Left lung (tissue), 10 donors: ENCODE measurements around the gene TOE1. TPM values are rescaled to one million over a fixed set of nuclear protein-coding genes. Genes with fewer than 3 reads are reported as not detected.

Source experiments
- ATAC-seq: fragments of 200-7000 bp; cut with Tn5 transposase; one replicate; pipeline ENCODE4 v1.9.1; 2020; ENCODE audit warnings: moderate library complexity
- DNase-seq, 4 donors: peaks; one replicate each; pipeline ENCODE4 v3.0.0-alpha.2; 2013 to 2020
- H3K27ac ChIP-seq, 2 donors: fragments of 200-600 bp; sonication (generic) in 1 of 2; one replicate each; pipeline versions ENCODE4 v1.5.0 to v1.8.0; 2020 to 2021
- H3K27me3 ChIP-seq, 2 donors: fragments of 200-600 bp; sonication (generic) in 1 of 2; one replicate each; pipeline versions ENCODE4 v1.5.0 to v1.8.0; 2020 to 2021
- H3K36me3 ChIP-seq, 2 donors: fragments of 200-600 bp; sonication (generic) in 1 of 2; one replicate each; pipeline versions ENCODE4 v1.5.0 to v1.8.0; 2020 to 2021
- H3K4me1 ChIP-seq, 2 donors: fragments of 200-600 bp; one replicate each; pipeline ENCODE4 v1.8.0; 2021
- H3K4me3 ChIP-seq, 2 donors: fragments of 200-600 bp; sonication (generic) in 1 of 2; one replicate each; pipeline versions ENCODE4 v1.5.0 to v1.8.0; 2020 to 2021; ENCODE audit warnings: mild to moderate bottlenecking in 1 of 2
- H3K9me3 ChIP-seq, 2 donors: fragments of 200-600 bp; sonication (generic) in 1 of 2; one replicate each; pipeline versions ENCODE4 v1.5.0 to v1.8.0; 2020 to 2021
- intact Hi-C, 2 donors: fragments of 100-400 bp; cut with DNase I; formaldehyde crosslinking; loops; one replicate each; pipeline versions ENCODE4 v1.11.2 to v1.14.2; 2022
- polyA plus RNA-seq, 6 donors: library from polyadenylated mRNA; unstranded; fragments of 120-200 nt; gene quantifications; one replicate each; pipeline ENCODE4 v1.2.1, GENCODE V29; 2013; ENCODE audit not compliant: insufficient read length in 6 of 6
- total RNA-seq, 2 donors: library from RNA; stranded (reverse); fragmentation: NEBNext Ultra II Directional; extraction: Animal tissue kit (Norgen Biotek cat#: 25700); gene quantifications; one replicate each; pipeline ENCODE4 v1.2.1, GENCODE V29; 2021
- TF ChIP-seq, protein P1 (sequence below), 2 donors: fragments of 200-600 bp; sonication (generic) in 1 of 2; IDR thresholded peaks; one replicate each; pipeline versions ENCODE4 v1.5.0 to v1.8.0; 2021; ENCODE audit warnings: antibody characterized with exemption in 2 of 2
- donor health status: DM: no; HTN: yes; CAD: no.
- donor health status: DM: no; HTN: no; CAD: no.

Gene TOE1
- total and polyA plus RNA-seq, 8 donors: 6.6 to 14.3 (median 12.6) TPM

DNA sequence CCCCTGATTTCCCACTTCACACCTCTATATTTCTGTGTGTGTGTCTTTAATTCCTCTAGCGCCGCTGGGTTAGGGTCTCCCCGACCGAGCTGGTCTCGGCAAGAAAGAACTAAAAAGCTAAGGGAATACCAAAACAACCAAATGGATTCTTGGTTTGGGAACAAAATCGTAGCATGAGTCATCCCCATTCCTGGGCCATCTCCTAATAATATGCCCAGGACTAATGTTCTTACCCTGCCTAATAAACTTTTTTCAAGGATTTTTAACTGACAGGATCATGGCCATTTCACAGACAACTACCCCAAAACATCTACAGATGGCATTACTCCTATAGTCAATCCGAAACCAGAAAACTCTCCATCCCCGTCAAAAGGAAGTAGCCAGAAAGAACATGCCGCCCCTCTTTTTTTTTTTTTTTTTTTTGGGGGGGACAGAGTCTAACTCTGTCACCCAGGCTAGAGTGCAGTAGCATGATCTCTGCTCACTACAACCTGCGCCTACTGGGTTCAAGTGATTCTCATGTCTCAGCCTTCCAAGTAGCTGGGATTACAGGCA, 17.4 kb upstream of the TOE1 start:
- TF ChIP-seq, protein P1, sequence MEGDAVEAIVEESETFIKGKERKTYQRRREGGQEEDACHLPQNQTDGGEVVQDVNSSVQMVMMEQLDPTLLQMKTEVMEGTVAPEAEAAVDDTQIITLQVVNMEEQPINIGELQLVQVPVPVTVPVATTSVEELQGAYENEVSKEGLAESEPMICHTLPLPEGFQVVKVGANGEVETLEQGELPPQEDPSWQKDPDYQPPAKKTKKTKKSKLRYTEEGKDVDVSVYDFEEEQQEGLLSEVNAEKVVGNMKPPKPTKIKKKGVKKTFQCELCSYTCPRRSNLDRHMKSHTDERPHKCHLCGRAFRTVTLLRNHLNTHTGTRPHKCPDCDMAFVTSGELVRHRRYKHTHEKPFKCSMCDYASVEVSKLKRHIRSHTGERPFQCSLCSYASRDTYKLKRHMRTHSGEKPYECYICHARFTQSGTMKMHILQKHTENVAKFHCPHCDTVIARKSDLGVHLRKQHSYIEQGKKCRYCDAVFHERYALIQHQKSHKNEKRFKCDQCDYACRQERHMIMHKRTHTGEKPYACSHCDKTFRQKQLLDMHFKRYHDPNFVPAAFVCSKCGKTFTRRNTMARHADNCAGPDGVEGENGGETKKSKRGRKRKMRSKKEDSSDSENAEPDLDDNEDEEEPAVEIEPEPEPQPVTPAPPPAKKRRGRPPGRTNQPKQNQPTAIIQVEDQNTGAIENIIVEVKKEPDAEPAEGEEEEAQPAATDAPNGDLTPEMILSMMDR (IDR thresholded peaks at IDR 0.05): no peak
- Histone ChIP-seq H3K9me3 (no peaks in the 10 kb centered on the region), H3K36me3 (no peaks in the 10 kb centered on the region), H3K4me3 (no peak overlapping the region), H3K27me3 (peaks cover 0 to 9% of the 10 kb centered on the region in 2 donors), H3K4me1 (peaks cover 9% of the 10 kb centered on the region in 2 donors), H3K27ac (no peak overlapping the region)
- intact Hi-C loops: no loop called here
- DNase-seq (no peak), ATAC-seq (no peak)

DNA sequence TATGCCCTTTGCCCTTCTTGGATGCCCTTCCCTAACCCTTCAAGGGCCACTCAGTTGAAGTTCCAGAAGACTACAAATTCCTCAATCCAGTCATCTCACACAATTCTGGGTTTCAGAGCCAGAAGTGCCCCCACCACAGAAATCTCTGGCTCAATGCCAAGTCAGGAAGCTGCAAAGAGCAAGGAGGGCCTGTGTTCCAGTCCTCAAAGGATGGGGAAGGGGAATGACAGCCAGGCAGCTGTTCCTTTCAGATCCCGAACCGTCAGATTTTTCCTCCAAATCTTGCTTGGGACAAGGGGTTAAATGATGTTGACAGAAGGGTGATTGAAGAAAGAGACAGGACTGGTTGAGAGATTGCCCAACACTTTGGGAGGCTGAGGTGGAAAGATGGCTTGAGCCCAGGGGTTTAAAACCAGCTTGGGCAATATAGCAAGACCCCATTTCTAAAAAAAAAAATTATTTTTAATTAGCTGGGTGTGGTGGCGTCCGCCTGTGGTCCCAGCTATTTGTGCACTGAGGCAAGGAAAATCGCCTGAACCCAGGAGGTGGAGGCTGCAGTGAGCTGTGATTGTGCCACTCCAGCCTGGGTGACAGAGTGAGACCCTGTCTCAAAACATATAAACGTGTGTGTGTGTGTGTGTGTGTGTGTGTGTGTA, 14.0 kb upstream of the TOE1 start:
- Histone ChIP-seq H3K4me1 (peaks cover 9 to 11% of the 10 kb centered on the region in 2 donors), H3K27me3 (peaks cover 0 to 11% of the 10 kb centered on the region in 2 donors), H3K9me3 (no peaks in the 10 kb centered on the region), H3K36me3 (peaks cover 0 to 22% of the 10 kb centered on the region in 2 donors), H3K4me3 (peak overlapping the region in 1 of 2 donors; percentile 49), H3K27ac (no peak overlapping the region)
- DNase-seq (no peak), ATAC-seq (no peak)
- TF ChIP-seq, protein P1 (IDR thresholded peaks at IDR 0.05): no peak
- intact Hi-C loops: no loop called here

DNA sequence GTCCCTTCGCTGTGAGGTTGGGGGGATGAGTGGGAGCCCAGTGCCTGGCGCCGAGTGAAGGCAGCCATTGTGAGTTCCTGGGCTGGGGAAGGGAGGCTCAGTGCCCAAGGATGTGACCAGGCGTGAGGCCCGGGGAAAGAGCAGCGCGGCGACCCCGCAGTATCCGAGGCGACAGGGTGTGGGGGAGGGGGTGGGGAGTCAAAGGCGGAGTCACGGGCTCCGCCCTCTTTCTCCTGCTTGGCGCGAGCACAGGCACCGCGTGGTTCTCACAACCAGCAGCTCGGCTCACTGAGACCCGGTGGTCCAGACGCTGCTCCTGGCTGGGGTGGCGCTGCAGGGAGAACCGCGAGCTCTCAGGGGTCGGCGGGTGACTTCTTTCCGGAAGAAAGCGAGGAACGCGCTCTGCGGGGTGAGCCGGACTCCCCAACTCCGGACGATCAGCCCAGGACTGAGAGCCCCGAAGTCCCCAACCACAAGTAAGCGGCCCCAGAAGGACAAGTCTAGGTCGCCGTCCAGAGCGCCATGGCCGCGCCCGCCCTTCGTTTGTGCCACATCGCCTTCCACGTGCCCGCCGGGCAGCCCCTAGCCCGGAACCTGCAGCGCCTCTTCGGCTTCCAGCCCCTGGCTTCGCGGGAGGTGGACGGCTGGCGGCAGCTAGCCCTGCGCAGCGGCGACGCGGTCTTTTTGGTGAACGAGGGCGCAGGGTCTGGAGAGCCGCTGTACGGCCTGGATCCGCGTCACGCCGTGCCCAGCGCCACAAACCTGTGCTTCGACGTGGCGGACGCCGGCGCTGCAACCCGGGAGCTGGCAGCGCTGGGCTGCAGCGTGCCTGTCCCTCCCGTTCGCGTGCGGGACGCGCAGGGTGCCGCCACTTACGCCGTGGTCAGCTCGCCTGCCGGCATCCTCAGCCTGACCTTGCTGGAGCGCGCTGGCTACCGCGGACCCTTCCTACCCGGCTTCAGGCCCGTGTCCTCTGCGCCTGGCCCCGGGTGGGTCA, 13.0 kb upstream of the TOE1 start, which contains the start of gene HPDL:
TSS of gene HPDL (plus strand) at position 269 of the 997 bp plus-strand sequence. CDS start at position 523, 254 bp downstream.
- Histone ChIP-seq H3K4me1 (peaks cover 9 to 11% of the 10 kb centered on the region in 2 donors), H3K4me3 (peak within 1 kb of the TSS; percentile 37 to 49), H3K27ac (no peak within 1 kb of the TSS), H3K36me3 (peaks cover 0 to 31% of the 10 kb centered on the region in 2 donors), H3K9me3 (no peaks in the 10 kb centered on the region), H3K27me3 (peaks cover 0 to 11% of the 10 kb centered on the region in 2 donors)
- TF ChIP-seq, protein P1 (IDR thresholded peaks at IDR 0.05): no peak
- DNase-seq (peak; percentile 73 to 91 (median 82)), ATAC-seq (peak; percentile 92)
- intact Hi-C loops: no loop called here

DNA sequence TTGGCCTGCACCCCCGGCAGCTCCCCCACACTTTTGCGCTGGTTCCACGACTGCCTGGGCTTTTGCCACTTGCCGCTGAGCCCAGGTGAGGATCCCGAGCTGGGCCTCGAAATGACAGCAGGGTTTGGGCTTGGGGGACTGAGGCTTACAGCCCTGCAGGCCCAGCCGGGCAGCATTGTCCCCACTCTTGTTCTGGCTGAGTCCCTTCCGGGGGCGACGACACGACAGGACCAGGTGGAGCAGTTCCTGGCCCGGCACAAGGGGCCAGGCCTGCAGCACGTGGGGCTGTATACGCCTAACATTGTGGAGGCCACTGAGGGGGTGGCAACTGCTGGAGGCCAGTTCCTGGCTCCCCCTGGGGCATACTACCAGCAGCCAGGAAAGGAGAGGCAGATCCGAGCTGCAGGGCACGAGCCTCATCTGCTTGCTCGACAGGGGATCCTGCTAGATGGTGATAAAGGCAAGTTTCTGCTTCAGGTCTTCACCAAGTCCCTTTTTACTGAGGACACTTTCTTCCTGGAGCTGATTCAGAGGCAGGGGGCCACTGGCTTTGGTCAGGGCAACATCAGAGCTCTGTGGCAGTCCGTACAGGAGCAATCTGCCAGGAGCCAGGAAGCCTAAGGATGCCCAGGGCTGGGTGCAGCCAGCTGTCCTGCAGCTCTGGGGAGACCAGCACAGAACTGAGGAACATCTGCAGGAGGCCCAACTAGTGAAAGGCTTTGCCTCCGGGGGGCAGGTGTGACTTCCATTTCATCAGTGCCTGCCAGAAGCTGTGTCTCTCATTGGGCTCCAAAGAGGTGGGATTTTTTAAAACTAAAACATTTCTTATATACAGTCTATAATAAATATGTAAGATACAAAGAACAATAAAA, 12.1 kb upstream of the TOE1 start:
- Histone ChIP-seq H3K27me3 (peaks cover 0 to 11% of the 10 kb centered on the region in 2 donors), H3K4me1 (peaks cover 9 to 11% of the 10 kb centered on the region in 2 donors), H3K4me3 (peak overlapping the region in 1 of 2 donors; percentile 49), H3K9me3 (no peaks in the 10 kb centered on the region), H3K27ac (no peak overlapping the region), H3K36me3 (peaks cover 0 to 41% of the 10 kb centered on the region in 2 donors)
- ATAC-seq (no peak), DNase-seq (no peak)
- intact Hi-C loops: no loop called here
- TF ChIP-seq, protein P1 (IDR thresholded peaks at IDR 0.05): no peak
